HL-60 (cell line): ENCODE data around the gene BAG5.

ENCODE experiments used
- CTCF ChIP-seq: IDR thresholded peaks from one replicate; pipeline ENCODE4 v1.5.1; 2011; ENCODE audit warnings: low read length, control low read depth, inconsistent platforms; ENCODE audit not compliant: insufficient read depth
- GABPA ChIP-seq: IDR thresholded peaks from 2 replicates; pipeline ENCODE4 v1.6.1; 2012; ENCODE audit warnings: low read depth
- POLR2AphosphoS5 ChIP-seq: IDR thresholded peaks from 2 replicates; pipeline ENCODE4 v1.6.1; 2012; ENCODE audit warnings: low read depth
- REST ChIP-seq: IDR thresholded peaks from 2 replicates; pipeline ENCODE4 v1.6.1; 2012; ENCODE audit warnings: low read depth; ENCODE audit not compliant: insufficient replicate concordance

GRCh38 chr14:103535891-103536565 is 26.4 kb downstream of the BAG5 start:
- no peak for TF ChIP-seq CTCF
- peak; percentile 4; the same call in 1 of the 2 replicates for TF ChIP-seq POLR2AphosphoS5
- TF ChIP-seq GABPA: no peak
- no peak for TF ChIP-seq REST
